Measurements from ENCODE around the gene PATJ. TPM values are rescaled to one million over a fixed set of nuclear protein-coding genes. Genes with fewer than 3 reads are reported as not detected.

The PATJ gene
- total and polyA plus RNA-seq, 8 donors: 14.8 to 45.4 (median 27.9) TPM

Small RNA genes lying within 50 kb of the gene (microRNA-seq; reads per million reads assigned to microRNA genes)
- gene MIR3116-1 (0 reads per million in 2 donors), gene MIR3116-2 (0 reads per million in 2 donors)

Other genes starting within 250 kb of the PATJ start
- gene TM2D1, start 17.3 kb upstream of the PATJ start, total RNA-seq: 10 to 100 TPM; 10.6 to 20.5 (median 12.7) TPM
- gene TM2D1, start 17.3 kb upstream of the PATJ start, polyA plus RNA-seq: 10 to 100 TPM in 1 of 2 donors, 1 to 10 TPM in 1; 5.4 to 24.0 TPM